ENCODE results near the gene TRPV2.

The TRPV2 gene

GRCh38 chr17:16406742-16407674 lies 8.4 kb upstream of the TRPV2 start:
- peak; percentile 73 for DNase-seq

GRCh38 chr17:16407911-16408588 lies 7.3 kb upstream of the TRPV2 start:
- no peak for DNase-seq

- peak; percentile 12 for DNase-seq
These were observed 2.0 kb downstream of the TRPV2 start for GRCh38 chr17:16417399-16417798.

- peak; percentile 40 for DNase-seq
These were observed 2.7 kb downstream of the TRPV2 start for GRCh38 chr17:16417896-16418684.

- DNase-seq: no peak
These were observed 3.3 kb downstream of the TRPV2 start for GRCh38 chr17:16418685-16419068.

- DNase-seq: peak; percentile 18
These were observed 3.9 kb downstream of the TRPV2 start for GRCh38 chr17:16419074-16419928.

GRCh38 chr17:16419929-16420271 lies 4.5 kb downstream of the TRPV2 start:
- DNase-seq: peak; percentile 21

GRCh38 chr17:16422416-16422815 lies 7.0 kb downstream of the TRPV2 start:
- peak; percentile 12 for DNase-seq

- DNase-seq: no peak
These were observed 8.0 kb downstream of the TRPV2 start for GRCh38 chr17:16423226-16423872.

- peak; percentile 11 for DNase-seq
These were observed 9.8 kb downstream of the TRPV2 start for GRCh38 chr17:16425202-16425601.

GRCh38 chr17:16425698-16426659 lies 10.6 kb downstream of the TRPV2 start:
- DNase-seq: peak; percentile 57

- no peak for DNase-seq
These were observed 11.6 kb downstream of the TRPV2 start for GRCh38 chr17:16427020-16427419.

GRCh38 chr17:16428098-16428882 lies 12.9 kb downstream of the TRPV2 start:
- DNase-seq: peak; percentile 67

GRCh38 chr17:16429083-16429482 lies 13.7 kb downstream of the TRPV2 start:
- no peak for DNase-seq

GRCh38 chr17:16430650-16431049 lies 15.3 kb downstream of the TRPV2 start:
- DNase-seq: no peak

- no peak for DNase-seq
These were observed 16.6 kb downstream of the TRPV2 start for GRCh38 chr17:16432017-16432416.

- DNase-seq: no peak
These were observed 18.1 kb downstream of the TRPV2 start for GRCh38 chr17:16433514-16433913.

- no peak for DNase-seq
These were observed 19.3 kb downstream of the TRPV2 start for GRCh38 chr17:16434662-16435061.
